Smooth muscle cell (in vitro differentiated cells): ENCODE data around the gene PITPNC1. TPM values are rescaled to one million over a fixed set of nuclear protein-coding genes. Genes with fewer than 3 reads are reported as not detected.
A peak's percentile ranks its signal among the peaks of the same experiment; 100 is the strongest.

ENCODE experiments used
- DNase-seq: peaks from one replicate; lab custom pipeline; 2025; ENCODE audit not compliant: unreplicated experiment; lab: John Stamatoyannopoulos, UW
- H2AFZ ChIP-seq: fragments of 200-600 bp; sonication (generic); 2 replicates; pipeline ENCODE4 v1.6.0; 2016; ENCODE audit warnings: antibody characterized with exemption, low read depth, mild to moderate bottlenecking
- H3F3A ChIP-seq: fragments of 200-600 bp; sonication (generic); 2 replicates; pipeline ENCODE4 v1.6.0; 2017; ENCODE audit warnings: antibody characterized with exemption, low read depth
- H3K27ac ChIP-seq: fragments of 200-600 bp; sonication (generic); 2 replicates; pipeline ENCODE4 v1.5.1; 2016; ENCODE audit warnings: low read depth, mild to moderate bottlenecking
- H3K27me3 ChIP-seq: fragments of 200-600 bp; sonication (generic); 2 replicates; pipeline ENCODE4 v1.6.1; 2016; ENCODE audit warnings: low read depth, mild to moderate bottlenecking
- H3K36me3 ChIP-seq: fragments of 200-600 bp; sonication (generic); 2 replicates; pipeline ENCODE4 v1.5.1; 2016; ENCODE audit warnings: low read depth
- H3K4me1 ChIP-seq: fragments of 200-600 bp; sonication (generic); 2 replicates; pipeline ENCODE4 v1.5.1; 2016; ENCODE audit warnings: low read depth
- H3K4me2 ChIP-seq: fragments of 200-600 bp; sonication (generic); 2 replicates; pipeline ENCODE4 v1.6.0; 2016; ENCODE audit warnings: mild to moderate bottlenecking
- H3K4me3 ChIP-seq: fragments of 200-600 bp; sonication (generic); 2 replicates; pipeline ENCODE4 v1.5.1; 2016; ENCODE audit warnings: mild to moderate bottlenecking
- H3K79me2 ChIP-seq: fragments of 200-600 bp; sonication (generic); 2 replicates; pipeline ENCODE4 v1.6.0; 2016; ENCODE audit warnings: low read depth, mild to moderate bottlenecking
- H3K9ac ChIP-seq: fragments of 200-600 bp; sonication (generic); 2 replicates; pipeline ENCODE4 v1.6.0; 2016; ENCODE audit warnings: low read depth
- H3K9me3 ChIP-seq: fragments of 200-600 bp; sonication (generic); replicated peaks from 2 replicates; pipeline ENCODE4 v1.5.1; 2016; ENCODE audit warnings: low read depth
- H4K20me1 ChIP-seq: fragments of 200-600 bp; sonication (generic); 2 replicates; pipeline ENCODE4 v1.6.0; 2016; ENCODE audit warnings: low read depth
- WGBS: methylation state at CpG from one replicate; pipeline ENCODE4 v1.1.7; 2016; ENCODE audit warnings: low lambda C conversion rate; 5-methylcytosine and 5-hydroxymethylcytosine counted together
- polyA plus RNA-seq: library from polyadenylated mRNA; unstranded; fragments of >200 nt; fragmentation: Nextera tagmentation; extraction: Ambion mirVana; gene quantifications from 2 replicates; pipeline ENCODE4 v1.2.1, GENCODE V29; 2016
- total RNA-seq: library from RNA; depleted of rRNA; stranded (reverse); fragments of >200 nt; gene quantifications from 2 replicates; pipeline ENCODE4 v1.2.3, GENCODE V29; 2014
- TF ChIP-seq, protein P1 (sequence below): fragments of 200-600 bp; sonication (generic); IDR thresholded peaks from 2 replicates; pipeline ENCODE4 v1.5.1; 2017; ENCODE audit warnings: borderline replicate concordance, mild to moderate bottlenecking, antibody characterized with exemption; ENCODE audit not compliant: insufficient read depth, poor library complexity, severe bottlenecking

Gene PITPNC1
- total and polyA plus RNA-seq, 2 experiments from 2014 or later = 9.6 to 12.5 TPM

- Histone ChIP-seq H3F3A (peaks cover 27% of the 10 kb centered on the region), H3K36me3 (no peaks in the 10 kb centered on the region), H3K4me3 (no peak overlapping the region), H3K4me1 (peaks cover 19% of the 10 kb centered on the region), H3K4me2 (no peak overlapping the region), H3K9ac (no peak overlapping the region), H4K20me1 (no peaks in the 10 kb centered on the region), H3K27ac (no peak overlapping the region), H3K27me3 (no peaks in the 10 kb centered on the region), H3K79me2 (peaks cover 5% of the 10 kb centered on the region), H3K9me3 (no peaks in the 10 kb centered on the region), H2AFZ (no peak overlapping the region)
- TF ChIP-seq, protein P1, sequence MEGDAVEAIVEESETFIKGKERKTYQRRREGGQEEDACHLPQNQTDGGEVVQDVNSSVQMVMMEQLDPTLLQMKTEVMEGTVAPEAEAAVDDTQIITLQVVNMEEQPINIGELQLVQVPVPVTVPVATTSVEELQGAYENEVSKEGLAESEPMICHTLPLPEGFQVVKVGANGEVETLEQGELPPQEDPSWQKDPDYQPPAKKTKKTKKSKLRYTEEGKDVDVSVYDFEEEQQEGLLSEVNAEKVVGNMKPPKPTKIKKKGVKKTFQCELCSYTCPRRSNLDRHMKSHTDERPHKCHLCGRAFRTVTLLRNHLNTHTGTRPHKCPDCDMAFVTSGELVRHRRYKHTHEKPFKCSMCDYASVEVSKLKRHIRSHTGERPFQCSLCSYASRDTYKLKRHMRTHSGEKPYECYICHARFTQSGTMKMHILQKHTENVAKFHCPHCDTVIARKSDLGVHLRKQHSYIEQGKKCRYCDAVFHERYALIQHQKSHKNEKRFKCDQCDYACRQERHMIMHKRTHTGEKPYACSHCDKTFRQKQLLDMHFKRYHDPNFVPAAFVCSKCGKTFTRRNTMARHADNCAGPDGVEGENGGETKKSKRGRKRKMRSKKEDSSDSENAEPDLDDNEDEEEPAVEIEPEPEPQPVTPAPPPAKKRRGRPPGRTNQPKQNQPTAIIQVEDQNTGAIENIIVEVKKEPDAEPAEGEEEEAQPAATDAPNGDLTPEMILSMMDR = no peak
- no peak for DNase-seq
- 89% methylated on average over 14 of the region's 14 CpGs for WGBS
These were observed 148.4 kb downstream of the PITPNC1 start for GRCh38 chr17:67525239-67526135.

DNA sequence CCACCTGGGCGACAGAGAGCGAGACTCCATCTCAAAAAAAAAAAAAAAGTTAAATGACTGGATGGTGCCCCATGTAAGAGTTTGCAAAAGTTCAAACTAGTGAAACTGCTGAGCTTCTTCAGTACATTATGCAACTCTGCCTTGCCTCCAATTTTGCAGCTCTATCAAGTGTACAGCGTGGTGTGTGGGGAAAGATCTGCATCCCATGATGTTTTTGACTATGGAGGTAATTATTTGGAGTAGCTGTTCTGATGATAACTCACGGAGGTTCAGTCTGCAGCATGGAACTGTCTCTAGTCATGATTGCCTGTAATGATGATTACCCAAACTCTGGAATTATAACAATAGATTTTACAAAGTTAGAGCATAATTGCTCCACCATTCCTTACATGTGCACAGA lies 149.6 kb downstream of the PITPNC1 start:
- DNase-seq = no peak
- H3K27ac ChIP-seq = no peak overlapping the region
- H3K36me3 ChIP-seq = no peaks in the 10 kb centered on the region
- H3K9ac ChIP-seq = no peak overlapping the region
- H3K4me3 ChIP-seq = no peak overlapping the region
- peaks cover 5% of the 10 kb centered on the region for H3K79me2 ChIP-seq
- TF ChIP-seq, protein P1 = no peak
- H3K27me3 ChIP-seq = no peaks in the 10 kb centered on the region
- 92% methylated on average over 4 of the region's 4 CpGs for WGBS
- H2AFZ ChIP-seq = no peak overlapping the region
- no peaks in the 10 kb centered on the region for H4K20me1 ChIP-seq
- H3K4me2 ChIP-seq = no peak overlapping the region
- H3F3A ChIP-seq = peaks cover 20% of the 10 kb centered on the region
- H3K4me1 ChIP-seq = peaks cover 17% of the 10 kb centered on the region
- H3K9me3 ChIP-seq = no peaks in the 10 kb centered on the region

DNA sequence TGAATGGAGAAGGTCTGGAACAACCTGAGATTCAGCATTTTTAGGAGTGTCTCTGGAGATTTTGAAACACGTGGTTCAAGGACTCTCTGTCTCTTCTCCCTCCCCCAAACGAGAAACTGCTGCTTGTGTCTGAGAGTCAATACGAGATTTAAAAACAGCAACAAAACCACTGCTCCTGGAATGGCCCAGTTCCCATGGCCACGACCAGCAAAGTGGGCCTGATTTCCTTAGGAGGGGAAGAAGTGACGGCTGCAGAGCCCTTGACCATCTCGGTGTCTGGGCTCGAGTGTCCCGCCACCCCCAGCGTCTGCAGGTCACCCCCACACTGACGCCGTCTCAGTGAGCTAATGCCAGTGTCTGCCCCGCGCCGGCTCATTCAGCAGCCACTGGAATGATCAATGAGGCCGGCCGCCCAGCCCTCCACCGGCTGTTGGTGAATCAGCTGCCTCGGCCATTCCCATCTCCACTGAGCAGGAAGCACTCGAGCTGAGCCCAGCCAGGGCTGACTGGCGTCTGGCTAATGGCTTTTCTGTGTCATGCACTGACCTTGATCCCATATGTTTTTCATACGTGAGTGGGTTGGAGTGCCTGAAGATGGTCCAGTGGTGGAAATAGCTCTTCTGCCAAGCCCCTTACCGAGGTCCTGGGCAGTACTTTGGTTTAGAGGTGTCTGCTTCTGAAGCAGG lies 151.8 kb downstream of the PITPNC1 start:
- TF ChIP-seq, protein P1 = no peak
- no peaks in the 10 kb centered on the region for H3K9me3 ChIP-seq
- H3F3A ChIP-seq = peaks cover 20% of the 10 kb centered on the region
- H4K20me1 ChIP-seq = no peaks in the 10 kb centered on the region
- H3K4me1 ChIP-seq = peaks cover 8% of the 10 kb centered on the region
- H2AFZ ChIP-seq = peak overlapping the region; percentile 87
- WGBS = 2% methylated on average over 20 of the region's 22 CpGs
- peak overlapping the region; percentile 42 for H3K4me3 ChIP-seq
- H3K9ac ChIP-seq = peak overlapping the region; percentile 71
- peak overlapping the region; percentile 82 for H3K4me2 ChIP-seq
- peak overlapping the region; percentile 92 for H3K27ac ChIP-seq
- no peaks in the 10 kb centered on the region for H3K36me3 ChIP-seq
- H3K79me2 ChIP-seq = peaks cover 5% of the 10 kb centered on the region
- H3K27me3 ChIP-seq = no peaks in the 10 kb centered on the region
- peak; percentile 58 for DNase-seq
